NCI-H146 treated with DMSO at 0.1 percent for 48 hours (cell line): Measurements from ENCODE around the gene NRIP1.
"Not testable (repeated sequence)": the region's sequence is repeated elsewhere in the genome, so short reads cannot be mapped to it uniquely, and the experiment has no call there.

Source experiments
- DNase-seq: peaks from one replicate; lab custom pipeline; 2025; ENCODE audit not compliant: unreplicated experiment; lab: John Stamatoyannopoulos, UW

Gene NRIP1

DNA sequence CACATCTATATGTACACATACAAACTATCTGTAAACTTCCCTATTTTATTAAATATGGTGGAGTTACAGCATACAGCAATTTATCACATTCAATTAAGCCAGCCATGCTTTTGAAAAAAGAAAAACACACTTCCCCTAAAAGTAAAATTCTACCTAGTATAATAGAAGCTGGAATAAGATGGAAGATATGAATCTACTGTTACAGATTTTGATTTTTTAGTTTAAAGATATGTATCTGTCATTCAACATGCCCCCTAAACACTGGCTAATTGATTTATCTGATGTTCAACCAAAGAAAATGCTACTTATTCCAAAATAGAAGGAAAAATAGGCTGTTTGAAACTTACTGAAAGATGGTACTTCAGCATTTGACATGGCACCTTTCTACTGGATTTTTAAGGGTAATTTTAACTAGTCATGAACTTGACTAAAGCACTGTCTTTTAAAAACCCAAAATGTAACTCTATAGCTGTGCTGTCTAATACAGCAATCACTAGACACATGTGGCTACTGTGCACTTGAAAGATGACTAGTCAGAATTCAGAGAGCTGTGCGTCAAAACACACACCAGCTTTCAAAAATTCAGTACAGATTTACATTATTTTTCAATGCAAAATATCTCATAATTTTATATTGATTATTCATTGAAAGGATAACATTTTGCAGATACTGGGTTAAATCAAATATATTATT lies 25.0 kb downstream of the NRIP1 start:
- no peak for DNase-seq

DNA sequence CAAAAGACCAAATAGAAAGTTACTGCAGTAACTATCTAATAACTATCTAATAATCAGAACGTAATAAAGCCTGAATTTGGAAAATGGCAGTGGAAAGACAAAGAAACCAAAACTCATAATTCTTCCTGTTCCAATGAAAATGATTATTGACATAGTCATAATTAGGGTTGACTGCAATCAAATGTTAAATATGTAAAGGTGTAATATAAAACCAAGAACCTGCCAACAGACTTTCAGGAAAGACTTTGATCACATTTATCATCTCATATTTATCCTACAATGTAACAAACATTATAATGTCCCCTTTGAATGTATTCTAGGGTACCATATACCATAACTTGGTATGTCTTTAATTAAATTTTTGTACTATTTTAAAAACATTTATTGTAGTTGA lies 26.9 kb downstream of the NRIP1 start:
- no peak for DNase-seq

DNA sequence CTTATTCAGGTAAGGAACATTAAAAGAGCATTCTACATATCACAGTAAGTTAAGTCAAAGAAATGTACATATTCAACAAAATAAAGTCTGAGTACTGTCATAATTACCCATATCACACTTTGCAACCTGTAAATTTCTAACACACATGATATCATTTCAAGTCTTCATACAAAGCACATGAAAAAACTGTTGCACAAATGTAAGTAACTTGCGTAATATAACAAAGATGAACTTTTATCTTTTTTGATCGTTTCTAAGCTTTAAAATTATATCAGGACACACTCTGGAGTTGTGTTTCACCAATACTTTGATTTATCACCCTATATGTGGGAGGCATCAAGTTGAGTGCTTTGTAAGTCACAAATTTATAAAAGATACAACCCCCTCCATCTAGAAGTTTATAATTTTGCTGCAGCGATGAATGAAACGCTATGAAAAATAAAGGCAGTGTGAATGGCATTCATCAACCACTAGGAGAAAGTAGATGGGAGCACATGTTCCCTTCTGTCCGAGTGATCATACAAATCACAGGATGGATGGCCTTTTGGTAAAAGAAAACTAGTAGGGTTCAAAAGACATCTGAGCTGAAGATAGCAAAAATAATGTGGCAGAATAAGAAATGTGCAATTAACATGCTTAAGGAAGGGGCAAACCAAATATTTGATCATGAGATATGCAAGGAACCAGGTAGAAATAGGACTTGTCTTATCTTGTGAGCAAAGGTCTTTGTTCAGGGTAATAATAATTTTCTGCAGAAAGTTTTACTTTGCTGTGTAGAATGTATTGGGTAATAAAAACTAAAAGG lies 27.5 kb downstream of the NRIP1 start:
- no peak for DNase-seq

DNA sequence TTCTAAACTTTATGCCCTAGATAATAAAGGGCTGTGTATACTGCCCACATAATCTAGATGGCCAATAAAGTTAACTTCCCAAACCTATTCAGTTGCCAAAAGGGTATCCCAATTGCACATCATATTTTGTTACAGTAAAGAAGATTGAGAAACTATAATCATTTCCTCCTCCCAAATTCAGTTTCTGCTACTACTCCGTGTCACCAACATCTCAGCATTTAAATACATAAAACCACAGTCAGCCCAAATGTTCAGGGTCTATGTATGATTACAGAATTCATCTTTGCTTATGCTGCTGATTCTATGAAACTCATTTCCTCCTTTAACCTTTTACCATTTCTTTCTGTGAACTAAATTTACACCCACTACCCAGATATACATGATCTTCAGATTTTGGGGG lies 28.6 kb downstream of the NRIP1 start:
- DNase-seq, result no peak

DNA sequence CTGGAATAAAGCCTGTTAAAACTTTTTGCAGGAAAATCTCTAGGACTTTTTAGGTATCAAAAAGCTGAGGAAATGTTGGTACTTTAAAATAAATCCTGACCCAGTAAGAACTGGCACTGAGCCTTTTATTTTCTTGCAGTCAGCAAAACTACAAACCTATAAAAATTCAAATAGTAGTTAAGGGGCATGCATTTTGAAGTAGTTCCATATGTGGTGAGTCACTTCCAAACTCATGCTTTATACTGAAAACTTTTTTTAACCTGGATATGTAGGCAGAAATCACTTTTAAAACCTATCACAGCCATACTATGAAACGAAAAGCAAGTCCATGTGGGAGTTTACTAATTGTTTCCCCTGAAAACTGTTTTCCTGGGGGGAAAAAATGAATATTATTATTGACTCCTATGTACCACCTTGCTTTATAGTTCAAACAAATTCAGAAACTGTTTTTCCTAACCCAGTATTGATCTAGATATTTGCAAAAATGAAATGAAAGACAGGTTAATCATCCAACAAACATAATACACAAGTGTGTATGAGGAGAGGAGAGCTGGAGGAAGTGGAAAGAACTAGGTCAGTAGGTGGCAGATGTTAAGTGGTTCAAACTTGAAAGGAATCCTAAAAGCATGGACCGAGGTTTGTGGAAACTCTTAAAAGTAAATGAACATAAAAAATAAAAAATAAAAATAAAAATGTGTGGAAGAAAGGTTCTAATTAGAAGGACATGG lies 30.5 kb downstream of the NRIP1 start:
- DNase-seq, result no peak

DNA sequence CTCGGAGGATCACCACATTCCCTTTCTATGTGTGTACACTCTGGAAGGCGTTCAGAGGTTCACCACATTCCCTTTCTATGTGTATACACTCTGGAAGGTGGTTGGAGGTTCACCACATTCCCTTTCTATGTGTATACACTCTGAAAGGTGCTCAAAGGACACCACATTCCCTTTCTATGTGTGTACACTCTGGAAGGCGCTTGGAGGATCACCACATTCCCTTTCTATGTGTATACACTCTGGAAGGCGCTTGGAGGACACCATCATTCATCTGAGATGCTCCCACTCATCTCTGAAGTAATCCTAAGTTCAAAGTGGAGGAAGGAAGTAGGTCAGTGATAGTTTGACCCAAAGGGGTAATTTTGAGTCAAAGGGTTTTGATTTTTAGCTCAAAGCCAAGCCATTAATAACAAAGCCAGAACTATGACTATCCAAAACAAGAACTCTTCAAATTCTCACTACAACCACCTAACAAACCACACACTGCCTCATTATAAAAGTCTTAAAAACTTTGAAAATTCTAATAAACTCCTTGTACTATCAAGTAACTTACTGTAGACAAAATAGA lies 32.9 kb downstream of the NRIP1 start:
- no peak for DNase-seq

DNA sequence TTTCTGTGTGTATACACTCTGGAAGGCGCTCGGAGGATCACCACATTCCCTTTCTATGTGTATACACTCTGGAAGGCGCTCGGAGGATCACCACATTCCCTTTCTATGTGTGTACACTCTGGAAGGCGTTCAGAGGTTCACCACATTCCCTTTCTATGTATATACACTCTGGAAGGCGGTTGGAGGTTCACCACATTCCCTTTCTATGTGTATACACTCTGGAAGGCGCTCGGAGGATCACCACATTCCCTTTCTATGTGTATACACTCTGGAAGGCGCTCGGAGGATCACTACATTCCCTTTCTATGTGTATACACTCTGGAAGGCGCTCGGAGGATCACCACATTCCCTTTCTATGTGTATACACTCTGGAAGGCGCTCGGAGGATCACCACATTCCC lies 33.4 kb downstream of the NRIP1 start:
- DNase-seq, result not testable (repeated sequence)

DNA sequence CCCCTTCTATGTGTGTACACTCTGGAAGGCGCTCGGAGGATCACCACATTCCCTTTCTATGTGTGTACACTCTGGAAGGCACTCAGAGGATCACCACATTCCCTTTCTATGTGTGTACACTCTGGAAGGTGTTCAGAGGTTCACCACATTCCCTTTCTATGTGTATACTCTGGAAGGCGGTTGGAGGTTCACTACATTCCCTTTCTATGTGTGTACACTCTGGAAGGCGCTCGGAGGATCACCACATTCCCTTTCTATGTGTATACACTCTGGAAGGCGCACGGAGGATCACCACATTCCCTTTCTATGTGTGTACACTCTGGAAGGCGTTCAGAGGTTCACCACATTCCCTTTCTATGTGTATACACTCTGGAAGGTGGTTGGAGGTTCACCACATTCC lies 33.9 kb downstream of the NRIP1 start:
- DNase-seq, result not testable (repeated sequence)

DNA sequence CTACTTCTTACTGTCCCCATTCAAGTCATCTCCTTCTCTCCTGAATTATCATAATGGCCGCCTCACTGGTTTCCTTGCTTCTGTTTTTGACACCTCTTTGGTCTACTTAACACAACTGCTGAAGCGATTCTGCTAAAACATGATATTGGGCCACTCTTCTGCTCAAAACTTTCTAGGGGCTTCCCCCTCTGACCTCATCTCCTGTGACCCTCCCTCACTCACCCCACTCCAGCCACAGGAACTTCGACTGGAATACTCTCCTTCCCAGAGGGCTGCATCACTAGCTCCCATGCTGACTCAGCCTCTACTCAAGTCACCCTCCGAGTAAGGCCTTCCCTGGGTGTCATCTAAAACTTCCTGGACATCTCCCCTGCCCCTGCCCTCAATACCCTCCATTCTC lies 35.7 kb downstream of the NRIP1 start:
- no peak for DNase-seq

DNA sequence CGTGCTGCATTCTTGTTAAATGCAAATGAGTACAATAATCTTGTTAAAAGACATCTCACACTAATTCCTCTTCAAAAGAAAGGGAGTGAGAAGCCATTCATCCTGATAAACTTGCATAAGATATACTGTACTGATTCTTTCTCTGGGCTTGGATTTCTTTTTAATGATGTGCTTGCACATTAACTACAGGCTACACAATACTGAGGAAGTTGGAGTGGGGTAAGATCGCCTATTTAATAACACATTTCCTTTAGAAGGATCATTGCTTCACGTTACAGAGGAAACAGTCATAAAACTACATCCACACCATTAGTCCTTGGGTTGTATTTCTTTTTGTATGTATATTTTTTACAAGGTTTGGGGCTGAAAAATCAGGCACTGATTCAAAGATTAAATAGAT lies 36.6 kb downstream of the NRIP1 start:
- no peak for DNase-seq

DNA sequence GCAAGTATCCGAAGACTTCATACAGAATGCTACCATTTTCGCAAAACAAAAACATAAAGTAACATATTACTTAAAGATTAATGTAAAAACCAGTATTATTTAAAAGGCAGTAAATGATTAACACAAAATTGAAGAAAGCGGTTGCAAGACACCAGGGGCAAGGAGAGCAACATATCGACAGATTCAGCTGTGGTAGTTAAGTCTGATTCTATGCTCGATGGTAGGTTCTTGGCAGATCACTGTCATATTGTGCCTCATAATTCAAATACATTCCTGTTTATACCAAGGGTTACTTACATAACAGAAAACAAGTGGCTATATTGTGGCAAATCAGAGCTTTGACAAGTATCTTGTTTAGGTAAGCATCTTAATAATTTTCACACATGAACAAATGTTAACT lies 37.7 kb downstream of the NRIP1 start:
- no peak for DNase-seq

DNA sequence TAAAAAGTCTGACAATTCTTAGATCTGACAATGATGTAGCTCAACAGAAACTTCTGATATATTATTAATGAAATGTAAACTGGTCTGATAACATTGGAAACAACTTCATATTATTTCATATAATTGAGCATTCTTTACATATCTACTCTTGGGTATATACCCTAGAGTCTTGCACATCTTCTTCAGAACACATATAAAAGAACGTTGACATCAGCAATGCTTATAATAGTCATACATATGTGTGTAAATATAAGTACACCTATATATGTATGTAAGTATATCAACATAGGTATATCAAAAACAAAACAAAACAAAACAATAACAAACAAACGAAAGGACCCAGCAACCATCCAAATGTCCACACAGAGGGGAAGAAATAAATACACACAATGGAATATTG lies 38.4 kb downstream of the NRIP1 start:
- no peak for DNase-seq

DNA sequence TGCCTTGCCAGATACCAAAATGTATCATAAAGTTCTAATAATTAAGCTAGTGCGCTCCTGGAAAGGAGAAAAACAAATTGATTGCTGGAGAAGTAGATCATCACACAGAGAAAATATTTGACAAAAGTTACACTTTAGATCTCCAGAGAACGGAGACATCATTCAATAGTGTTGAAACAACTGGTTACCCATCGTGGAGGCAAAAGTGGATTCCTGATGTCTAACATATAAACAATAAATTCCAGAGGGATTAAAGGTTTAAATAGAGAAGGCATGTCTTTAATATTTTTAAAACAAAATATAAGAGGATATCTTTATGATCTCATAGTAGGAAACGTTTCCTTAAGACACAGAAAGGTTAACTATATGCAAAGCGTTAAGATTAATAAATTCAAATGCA lies 41.0 kb downstream of the NRIP1 start:
- DNase-seq, result no peak

DNA sequence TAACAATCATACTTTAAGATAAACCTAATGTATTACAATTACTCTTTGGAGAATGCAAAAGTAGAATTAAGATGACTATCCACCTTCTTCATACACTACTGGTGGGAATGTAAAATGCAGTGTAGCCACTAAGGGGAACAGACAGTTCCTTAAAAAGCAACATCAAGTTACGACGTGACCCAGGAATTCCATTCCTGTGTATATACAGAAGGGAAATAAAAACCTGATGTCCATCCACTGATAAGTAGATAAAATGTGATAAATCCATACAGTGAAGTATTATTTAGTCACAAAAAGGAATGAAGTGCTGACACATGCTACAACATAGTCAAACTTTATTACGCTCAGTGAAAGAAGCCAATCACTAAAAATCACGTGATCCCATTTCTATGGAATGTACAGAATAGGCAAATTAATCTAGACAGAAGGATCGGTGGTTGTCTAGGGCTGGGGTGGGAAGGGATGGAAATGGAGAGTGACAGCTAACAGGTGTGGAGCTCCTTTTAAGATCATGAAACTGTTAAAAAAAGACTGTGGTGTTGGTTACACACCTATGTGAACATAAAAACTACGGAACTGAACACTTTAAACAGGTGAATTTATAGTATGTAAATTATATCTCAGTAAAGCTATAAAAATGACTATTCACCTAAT lies 42.1 kb downstream of the NRIP1 start:
- no peak for DNase-seq

DNA sequence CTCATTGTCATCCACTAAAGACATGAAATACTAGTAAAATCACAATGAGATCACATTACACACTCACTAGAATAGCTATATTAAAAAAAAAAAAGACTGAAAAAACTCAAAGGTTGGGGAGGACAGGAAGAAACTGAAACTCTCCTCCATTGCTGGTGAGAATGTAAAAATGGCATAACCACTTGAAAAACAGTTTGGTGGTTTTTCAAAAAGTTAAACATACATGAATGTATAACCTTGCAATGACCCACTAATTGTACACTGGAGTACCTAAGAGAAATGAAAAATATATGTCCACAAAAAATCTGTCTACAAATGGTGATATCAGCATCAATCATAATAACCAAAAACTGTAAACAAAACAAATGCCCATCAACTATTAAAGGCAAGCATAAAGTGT lies 44.0 kb downstream of the NRIP1 start:
- no peak for DNase-seq

DNA sequence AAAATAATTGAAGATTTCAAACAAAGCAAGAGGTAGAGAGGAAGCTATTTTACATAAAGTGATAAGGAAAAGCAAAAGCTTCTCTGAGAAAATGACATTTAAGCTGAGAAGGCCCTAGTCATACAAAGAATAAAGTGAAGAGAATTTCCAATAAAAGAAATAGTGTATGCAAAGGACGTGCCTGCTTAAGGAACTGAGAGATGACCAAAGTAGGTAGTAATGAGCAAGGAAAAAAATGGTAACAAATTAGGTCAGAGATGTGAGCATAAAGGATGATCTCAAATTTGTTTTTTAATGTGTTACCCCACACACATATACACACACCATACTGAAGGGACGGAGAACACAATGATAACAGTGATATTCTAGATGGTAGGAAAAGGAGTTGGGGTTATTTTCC lies 46.4 kb downstream of the NRIP1 start:
- no peak for DNase-seq

DNA sequence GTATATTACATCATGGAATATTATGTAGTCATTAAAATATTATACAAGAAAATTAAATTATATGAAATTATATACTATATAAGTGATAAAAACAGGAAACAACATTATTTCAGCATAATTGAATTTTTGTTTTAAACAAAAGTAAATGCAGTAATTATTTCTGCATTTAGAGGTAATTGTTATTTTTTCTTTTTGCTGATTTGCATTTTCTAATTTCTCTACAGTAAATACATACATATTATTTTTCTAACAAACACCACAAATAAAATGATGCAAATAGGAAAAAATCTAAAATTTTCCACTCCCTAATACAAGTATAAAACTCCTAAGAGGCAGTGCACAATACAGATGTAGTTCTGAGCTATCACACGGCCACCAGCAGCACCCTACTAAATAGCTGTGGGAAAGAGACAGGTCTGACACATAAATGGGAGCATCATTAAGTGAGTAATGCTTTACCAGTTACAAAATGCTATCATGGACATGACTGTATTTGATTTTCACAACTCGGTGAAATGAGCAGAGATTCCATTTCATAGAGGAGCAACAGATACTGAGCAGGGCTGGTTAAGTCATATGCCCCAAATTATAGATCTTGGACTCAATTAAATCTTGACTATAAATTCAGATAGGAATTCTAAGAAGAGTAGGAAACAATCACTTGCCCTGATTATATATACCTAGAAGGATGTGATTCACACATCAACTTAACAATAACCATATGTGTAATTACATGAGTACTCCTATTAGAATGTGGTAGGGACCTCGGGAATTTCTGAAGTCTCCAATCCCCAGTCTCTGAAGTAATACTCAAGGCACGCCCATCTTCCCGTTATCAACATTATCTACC lies 49.0 kb downstream of the NRIP1 start:
- no peak for DNase-seq

DNA sequence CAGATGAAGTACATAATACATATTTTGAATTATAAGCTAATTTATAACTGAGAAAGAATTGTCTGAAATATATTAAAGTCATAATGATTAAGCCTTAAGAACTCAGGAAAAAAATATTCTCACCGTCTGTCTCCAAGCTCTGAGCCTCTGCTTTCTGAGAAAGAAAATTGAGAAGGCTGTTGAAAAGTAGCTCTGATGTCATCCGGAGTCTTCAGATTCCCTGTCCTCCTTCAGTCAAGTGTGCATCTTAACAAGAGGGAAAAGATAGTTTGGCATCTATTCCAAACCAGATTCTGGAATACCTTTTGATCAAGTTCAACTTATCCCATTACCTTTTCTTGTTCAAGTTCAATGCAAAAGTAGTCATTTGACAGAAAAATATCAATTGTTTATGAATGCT lies 50.6 kb downstream of the NRIP1 start:
- no peak for DNase-seq

DNA sequence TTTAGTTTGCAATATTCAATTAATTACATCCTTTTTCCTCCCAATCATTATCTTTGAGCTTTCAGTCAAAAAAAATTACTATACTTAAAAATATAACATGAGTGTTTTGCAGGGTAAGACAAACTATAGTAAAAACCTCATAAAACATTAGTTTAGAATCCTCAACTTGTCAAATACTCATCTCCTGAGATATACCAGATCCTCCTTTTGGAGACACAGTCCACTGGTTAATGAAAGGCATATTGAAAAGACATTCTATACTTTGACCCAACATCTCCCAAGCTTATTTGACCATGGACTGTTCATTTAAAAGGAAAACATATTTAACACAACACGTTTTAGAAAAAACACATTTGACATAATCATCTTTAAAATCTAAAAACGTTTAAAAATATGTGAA lies 52.8 kb downstream of the NRIP1 start:
- DNase-seq, result no peak

DNA sequence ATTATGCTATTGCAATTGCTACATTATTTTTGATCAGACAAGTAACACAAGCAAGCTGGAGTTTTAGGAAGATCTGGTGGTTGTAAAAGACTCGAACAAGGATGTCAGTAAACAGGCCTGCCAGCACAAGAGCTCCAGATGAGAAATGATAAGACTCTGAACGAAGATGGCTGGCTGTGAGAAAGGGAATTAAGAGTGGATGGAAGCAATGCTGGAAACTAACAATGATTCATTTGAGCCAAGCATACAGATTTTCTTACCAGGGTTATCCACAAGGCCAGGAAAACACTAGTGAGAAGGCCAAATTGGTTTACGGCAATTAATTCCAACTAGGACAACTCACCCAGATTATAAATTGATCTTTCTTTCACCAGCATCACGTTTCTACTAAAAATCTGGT lies 54.2 kb downstream of the NRIP1 start:
- DNase-seq, result no peak
